ENCODE measurements around the gene ATP9B.
"Not testable (repeated sequence)": the region's sequence is repeated elsewhere in the genome, so short reads cannot be mapped to it uniquely, and the experiment has no call there.

The ATP9B gene

GRCh38 chr18:79071503-79072210, 2.5 kb downstream of the ATP9B start:
- TF ChIP-seq EZH2phosphoT487 (IDR thresholded peaks at IDR 0.05; ENCODE audit: low read length) (no peak), EZH2 (optimal IDR thresholded peaks at IDR 0.05; ENCODE audit: low read depth, low read length) (no peak), CTCF (IDR thresholded peaks at IDR 0.05; ENCODE audit: low read length) (no peak)
- H3K79me2 ChIP-seq (ENCODE audit: low read length): peaks cover 63% of the 10 kb centered on the region
- H3F3A ChIP-seq (ENCODE audit: insufficient read depth, low read length): peaks cover 11% of the 10 kb centered on the region
- no peak overlapping the region for H3K27ac ChIP-seq (ENCODE audit: low read length)
- H3K27me3 ChIP-seq (replicated peaks; ENCODE audit: insufficient read depth, low read length): no peaks in the 10 kb centered on the region
- H3K4me3 ChIP-seq (ENCODE audit: low read length): no peak overlapping the region
- H3K9me2 ChIP-seq (replicated peaks; ENCODE audit: insufficient read depth, low read length): no peaks in the 10 kb centered on the region
- H3K4me2 ChIP-seq (ENCODE audit: low read depth, low read length): no peak overlapping the region
- no peak overlapping the region for H2AFZ ChIP-seq (ENCODE audit: low read length)
- no peaks in the 10 kb centered on the region for H4K20me1 ChIP-seq (ENCODE audit: insufficient read depth, low read length)
- H3K4me1 ChIP-seq (ENCODE audit: low read length): 0 out of 2 replicates have a peak, but pooled peaks cover 6% of the 10 kb centered on the region
- DNase-seq: no peak
- no peak overlapping the region for H3K9ac ChIP-seq (ENCODE audit: low read length)
- no peaks in the 10 kb centered on the region for H3K36me3 ChIP-seq (replicated peaks; ENCODE audit: insufficient read depth, low read length)
- no peaks in the 10 kb centered on the region for H3K9me3 ChIP-seq (replicated peaks; ENCODE audit: insufficient read depth, low read length)

- H3K9me3 ChIP-seq (replicated peaks; ENCODE audit: insufficient read depth, low read length); H3K9ac ChIP-seq (ENCODE audit: low read length); H3K27me3 ChIP-seq (replicated peaks; ENCODE audit: insufficient read depth, low read length); H3K4me1 ChIP-seq (ENCODE audit: low read length); DNase-seq; H3K4me2 ChIP-seq (ENCODE audit: low read depth, low read length); H3K9me2 ChIP-seq (replicated peaks; ENCODE audit: insufficient read depth, low read length); H3K36me3 ChIP-seq (replicated peaks; ENCODE audit: insufficient read depth, low read length); H4K20me1 ChIP-seq (ENCODE audit: insufficient read depth, low read length); H3K4me3 ChIP-seq (ENCODE audit: low read length); H3K27ac ChIP-seq (ENCODE audit: low read length); H2AFZ ChIP-seq (ENCODE audit: low read length): not testable (repeated sequence)
- Histone ChIP-seq H3K79me2 (ENCODE audit: low read length) (peaks cover 73% of the 10 kb centered on the region), H3F3A (ENCODE audit: insufficient read depth, low read length) (peaks cover 11% of the 10 kb centered on the region)
Measured at GRCh38 chr18:79072655-79073054, 3.5 kb downstream of the ATP9B start.

DNA sequence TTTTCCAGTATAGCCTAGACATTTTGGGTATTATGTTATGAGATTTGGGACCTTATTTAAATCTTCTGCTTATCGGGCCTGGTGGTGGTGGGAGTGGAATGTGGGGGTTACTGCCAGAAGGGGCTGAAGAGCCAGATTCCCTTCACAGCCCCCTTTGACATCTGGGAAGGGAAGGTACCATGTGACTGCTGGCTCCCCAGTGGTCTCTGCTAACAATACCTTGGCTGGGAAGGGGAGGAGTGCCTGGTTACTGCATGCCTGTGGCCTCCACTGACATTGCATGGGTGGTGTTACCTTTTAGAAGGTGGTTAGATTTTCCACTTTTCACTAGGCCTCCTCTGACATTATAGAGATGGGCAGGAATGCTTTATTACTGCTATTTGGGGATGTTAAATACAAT, 8.0 kb downstream of the ATP9B start:
- Histone ChIP-seq H3K27ac (ENCODE audit: low read length) (no peak overlapping the region), H3K27me3 (replicated peaks; ENCODE audit: insufficient read depth, low read length) (no peaks in the 10 kb centered on the region), H3K4me1 (ENCODE audit: low read length) (no peaks in the 10 kb centered on the region), H3K4me3 (ENCODE audit: low read length) (no peak overlapping the region), H3K9me2 (replicated peaks; ENCODE audit: insufficient read depth, low read length) (no peaks in the 10 kb centered on the region), H3K36me3 (replicated peaks; ENCODE audit: insufficient read depth, low read length) (no peaks in the 10 kb centered on the region), H3K4me2 (ENCODE audit: low read depth, low read length) (no peak overlapping the region), H3K9ac (ENCODE audit: low read length) (no peak overlapping the region), H3K9me3 (replicated peaks; ENCODE audit: insufficient read depth, low read length) (no peaks in the 10 kb centered on the region), H4K20me1 (ENCODE audit: insufficient read depth, low read length) (no peaks in the 10 kb centered on the region), H2AFZ (ENCODE audit: low read length) (no peak overlapping the region), H3F3A (ENCODE audit: insufficient read depth, low read length) (no peaks in the 10 kb centered on the region), H3K79me2 (ENCODE audit: low read length) (peaks cover 60% of the 10 kb centered on the region)
- TF ChIP-seq EZH2phosphoT487 (IDR thresholded peaks at IDR 0.05; ENCODE audit: low read length) (no peak), CTCF (IDR thresholded peaks at IDR 0.05; ENCODE audit: low read length) (no peak), EZH2 (optimal IDR thresholded peaks at IDR 0.05; ENCODE audit: low read depth, low read length) (no peak)
- DNase-seq: no peak

- peaks cover 54% of the 10 kb centered on the region for H3K79me2 ChIP-seq (ENCODE audit: low read length)
- not testable (repeated sequence) for H3K36me3 ChIP-seq (replicated peaks; ENCODE audit: insufficient read depth, low read length); DNase-seq; H3K4me1 ChIP-seq (ENCODE audit: low read length); H3F3A ChIP-seq (ENCODE audit: insufficient read depth, low read length); H3K27ac ChIP-seq (ENCODE audit: low read length); H3K4me3 ChIP-seq (ENCODE audit: low read length); H3K4me2 ChIP-seq (ENCODE audit: low read depth, low read length); H3K27me3 ChIP-seq (replicated peaks; ENCODE audit: insufficient read depth, low read length); H4K20me1 ChIP-seq (ENCODE audit: insufficient read depth, low read length); H3K9me3 ChIP-seq (replicated peaks; ENCODE audit: insufficient read depth, low read length); H3K9ac ChIP-seq (ENCODE audit: low read length); H3K9me2 ChIP-seq (replicated peaks; ENCODE audit: insufficient read depth, low read length); H2AFZ ChIP-seq (ENCODE audit: low read length)
Measured at GRCh38 chr18:79078791-79079190, 9.6 kb downstream of the ATP9B start.

All from MM.1S (cell line).